ENCODE results near the gene TOX2. TPM values are rescaled to one million over a fixed set of nuclear protein-coding genes. Genes with fewer than 3 reads are reported as not detected.

Gene TOX2
- total RNA-seq, 2 donors from 2014 or later = 8.8 to 52.8 TPM

DNA sequence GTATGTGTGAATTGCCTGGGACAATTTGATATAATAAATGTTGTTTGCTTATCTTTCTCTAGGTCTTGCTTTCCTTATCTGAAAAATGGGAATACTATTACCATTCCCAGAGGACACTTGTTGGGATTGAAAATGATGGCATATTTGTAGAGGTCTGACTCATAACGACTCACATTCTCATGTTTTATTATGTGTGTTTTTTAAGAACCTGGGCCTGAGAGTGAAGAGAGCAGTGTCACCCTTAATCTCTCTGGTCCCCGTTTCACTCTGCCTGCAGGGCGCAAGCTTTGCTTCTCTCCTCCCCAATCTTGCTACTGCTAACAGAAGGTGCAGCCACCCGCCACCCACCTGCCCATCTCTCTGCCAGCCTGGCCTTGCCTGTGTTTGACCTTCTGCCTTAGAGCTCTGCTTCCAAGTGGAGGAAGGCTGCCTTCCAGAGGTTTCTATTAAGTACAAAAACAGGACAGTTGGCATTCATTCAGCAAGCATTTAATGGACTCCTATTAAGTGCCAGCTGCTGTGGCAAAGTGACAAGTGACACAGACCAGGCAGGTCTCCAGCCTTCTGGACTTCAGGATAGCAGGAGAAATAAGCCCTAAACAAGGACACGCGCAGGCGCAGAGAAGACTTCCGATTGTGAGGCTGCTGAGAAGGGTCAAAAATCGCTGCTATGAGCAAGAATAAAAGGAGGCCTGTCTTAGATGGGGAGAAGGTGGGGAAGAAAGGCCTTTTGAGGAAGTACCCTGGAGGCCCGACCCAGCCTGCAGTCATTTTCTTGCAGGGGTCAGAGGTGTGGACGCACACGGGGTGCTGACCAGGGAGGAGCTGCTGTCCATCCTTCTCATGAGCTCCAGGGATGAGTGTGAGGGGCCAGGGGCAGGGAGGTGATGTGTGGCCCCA lies 159.8 kb downstream of the TOX2 start:
- no peak for DNase-seq (ENCODE audit: low spot score)
- H3K4me1 ChIP-seq (replicated peaks) = no peaks in the 10 kb centered on the region
- H3K4me3 ChIP-seq = no peak overlapping the region
- WGBS = 70% methylated on average over 12 of the region's 12 CpGs
- intact Hi-C loops (cut with DNase I) = loop anchor here (10.0 kb wide), 1 partner anchor 160 kb away; the partner anchor contains the start of gene TOX2
- no peak overlapping the region for H3K27ac ChIP-seq
- H3K27me3 ChIP-seq (replicated peaks; ENCODE audit: insufficient read depth) = no peaks in the 10 kb centered on the region
- H3K9me3 ChIP-seq = no peaks in the 10 kb centered on the region
- H3K36me3 ChIP-seq = no peaks in the 10 kb centered on the region
- TF ChIP-seq, protein P1, sequence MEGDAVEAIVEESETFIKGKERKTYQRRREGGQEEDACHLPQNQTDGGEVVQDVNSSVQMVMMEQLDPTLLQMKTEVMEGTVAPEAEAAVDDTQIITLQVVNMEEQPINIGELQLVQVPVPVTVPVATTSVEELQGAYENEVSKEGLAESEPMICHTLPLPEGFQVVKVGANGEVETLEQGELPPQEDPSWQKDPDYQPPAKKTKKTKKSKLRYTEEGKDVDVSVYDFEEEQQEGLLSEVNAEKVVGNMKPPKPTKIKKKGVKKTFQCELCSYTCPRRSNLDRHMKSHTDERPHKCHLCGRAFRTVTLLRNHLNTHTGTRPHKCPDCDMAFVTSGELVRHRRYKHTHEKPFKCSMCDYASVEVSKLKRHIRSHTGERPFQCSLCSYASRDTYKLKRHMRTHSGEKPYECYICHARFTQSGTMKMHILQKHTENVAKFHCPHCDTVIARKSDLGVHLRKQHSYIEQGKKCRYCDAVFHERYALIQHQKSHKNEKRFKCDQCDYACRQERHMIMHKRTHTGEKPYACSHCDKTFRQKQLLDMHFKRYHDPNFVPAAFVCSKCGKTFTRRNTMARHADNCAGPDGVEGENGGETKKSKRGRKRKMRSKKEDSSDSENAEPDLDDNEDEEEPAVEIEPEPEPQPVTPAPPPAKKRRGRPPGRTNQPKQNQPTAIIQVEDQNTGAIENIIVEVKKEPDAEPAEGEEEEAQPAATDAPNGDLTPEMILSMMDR (IDR thresholded peaks at IDR 0.05) = no peak
- TF ChIP-seq POLR2AphosphoS5 (IDR thresholded peaks at IDR 0.05) (no peak), POLR2A (IDR thresholded peaks at IDR 0.05) (no peak)

DNA sequence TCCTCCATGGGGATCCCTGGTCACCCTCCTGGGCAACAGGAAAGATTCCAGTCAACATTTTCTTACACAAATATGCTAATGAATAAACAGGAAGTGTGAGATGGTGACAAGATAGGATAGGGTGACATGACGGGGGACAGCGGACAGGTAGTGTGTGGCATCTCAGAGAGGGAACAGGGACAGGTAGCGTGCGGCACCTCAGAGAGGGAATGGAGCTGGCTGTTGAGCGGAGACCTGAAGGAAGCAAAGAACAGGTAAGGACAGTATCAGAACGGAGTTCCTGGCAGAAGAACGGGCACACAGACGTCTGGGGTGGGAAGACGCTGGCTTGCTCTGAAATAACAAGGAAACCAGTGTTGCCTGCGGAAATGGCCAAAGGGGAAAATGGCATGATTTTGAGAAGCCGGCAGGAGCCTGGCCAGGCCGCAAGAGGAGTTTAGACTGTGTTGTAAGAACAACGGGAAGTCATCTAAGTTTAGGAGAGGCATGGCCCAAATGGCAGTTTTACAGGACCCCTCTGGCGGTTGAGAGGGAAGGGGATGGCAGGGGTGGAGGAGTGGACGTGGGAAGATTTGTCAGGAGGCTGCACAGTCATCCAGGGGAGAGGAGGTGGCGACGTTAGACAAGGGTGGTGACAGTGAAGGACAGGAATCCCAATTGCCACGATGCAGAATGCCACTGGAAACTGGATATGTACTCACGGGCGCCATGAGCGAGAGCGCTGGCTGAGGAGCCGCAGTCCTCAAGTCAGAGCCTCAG lies 160.7 kb downstream of the TOX2 start:
- no peak for DNase-seq (ENCODE audit: low spot score)
- WGBS = 90% methylated on average over 23 of the region's 23 CpGs
- Histone ChIP-seq H3K4me1 (replicated peaks) (no peaks in the 10 kb centered on the region), H3K27ac (no peak overlapping the region), H3K9me3 (no peaks in the 10 kb centered on the region), H3K36me3 (no peaks in the 10 kb centered on the region), H3K4me3 (no peak overlapping the region), H3K27me3 (replicated peaks; ENCODE audit: insufficient read depth) (no peaks in the 10 kb centered on the region)
- TF ChIP-seq POLR2A (IDR thresholded peaks at IDR 0.05) = no peak
- TF ChIP-seq POLR2AphosphoS5 (IDR thresholded peaks at IDR 0.05) = no peak
- TF ChIP-seq, protein P1 (IDR thresholded peaks at IDR 0.05) = no peak
- intact Hi-C loops (cut with DNase I) = loop anchor here (10.0 kb wide), 1 partner anchor 161 kb away; the partner anchor contains the start of gene TOX2

DNA sequence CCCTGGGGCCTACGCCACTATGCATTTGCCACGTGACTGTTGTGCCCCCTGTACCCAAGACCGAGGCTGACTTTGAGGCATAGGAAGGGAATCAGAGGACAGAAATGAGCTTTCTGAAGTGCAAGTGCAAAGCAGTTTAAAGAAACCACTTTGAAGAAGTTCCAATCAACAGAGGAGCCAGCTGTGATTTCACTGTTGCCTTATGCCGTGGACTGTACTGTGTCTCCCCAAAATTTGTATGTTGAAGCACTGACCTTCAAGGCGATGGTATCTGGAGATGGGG lies 161.2 kb downstream of the TOX2 start:
- no peak overlapping the region for H3K4me3 ChIP-seq
- DNase-seq (ENCODE audit: low spot score) = no peak
- no peak overlapping the region for H3K27ac ChIP-seq
- intact Hi-C loops (cut with DNase I) = loop anchor here (10.0 kb wide), 1 partner anchor 161 kb away; the partner anchor contains the start of gene TOX2
- no peak for TF ChIP-seq POLR2A (IDR thresholded peaks at IDR 0.05)
- TF ChIP-seq, protein P1 (IDR thresholded peaks at IDR 0.05) = no peak
- TF ChIP-seq POLR2AphosphoS5 (IDR thresholded peaks at IDR 0.05) = no peak
- no peaks in the 10 kb centered on the region for H3K4me1 ChIP-seq (replicated peaks)
- H3K27me3 ChIP-seq (replicated peaks; ENCODE audit: insufficient read depth) = no peaks in the 10 kb centered on the region
- H3K9me3 ChIP-seq = no peaks in the 10 kb centered on the region
- H3K36me3 ChIP-seq = no peaks in the 10 kb centered on the region
- WGBS = 96% methylated on average over 5 of the region's 5 CpGs

DNA sequence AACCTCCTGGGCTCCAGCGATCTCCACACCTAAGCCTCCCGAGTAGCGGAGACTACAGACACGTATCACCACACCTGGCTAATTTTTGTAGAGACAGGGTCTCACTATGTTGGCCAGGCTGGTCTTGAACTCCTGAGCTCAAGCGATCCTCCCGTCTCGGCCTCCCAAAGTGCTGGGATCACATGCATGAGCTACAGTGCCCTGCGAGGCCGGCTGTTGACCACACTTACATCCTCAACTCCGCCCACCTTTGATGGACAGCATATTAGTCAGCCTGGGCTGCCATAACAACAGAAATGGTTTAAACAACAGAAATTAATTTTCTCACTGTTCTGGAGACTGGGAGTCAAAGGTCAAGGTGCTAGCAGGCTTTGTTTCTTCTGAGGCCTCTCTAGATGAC lies 164.6 kb downstream of the TOX2 start:
- Histone ChIP-seq H3K9me3 (no peaks in the 10 kb centered on the region), H3K27ac (no peak overlapping the region), H3K27me3 (replicated peaks; ENCODE audit: insufficient read depth) (no peaks in the 10 kb centered on the region), H3K4me3 (no peak overlapping the region), H3K36me3 (no peaks in the 10 kb centered on the region), H3K4me1 (replicated peaks) (no peaks in the 10 kb centered on the region)
- intact Hi-C loops (cut with DNase I) = loop anchor here (10.0 kb wide), 1 partner anchor 164 kb away; the partner anchor contains the start of gene TOX2
- DNase-seq (ENCODE audit: low spot score) = no peak
- TF ChIP-seq POLR2AphosphoS5 (IDR thresholded peaks at IDR 0.05) (no peak), POLR2A (IDR thresholded peaks at IDR 0.05) (no peak)
- TF ChIP-seq, protein P1 (IDR thresholded peaks at IDR 0.05) = no peak
- 96% methylated on average over 10 of the region's 10 CpGs for WGBS

Measured in prostate gland (tissue), 2 donors.